SK-N-SH (cell line): ENCODE measurements around the gene CREB3L1. TPM values are rescaled to one million over a fixed set of nuclear protein-coding genes. Genes with fewer than 3 reads are reported as not detected.

Experiments
- CTCF ChIA-PET: fragments of 300-600, 350-600 bp; formaldehyde crosslinking; extraction: SDS; loops from one replicate; lab custom pipeline; 2021; lab: Yijun Ruan, JAX
- POLR2A ChIA-PET: fragments of 350-600 bp; sonication (Branson Sonifier 250); formaldehyde crosslinking; extraction: SDS; loops from one replicate; lab custom pipeline; 2020; ENCODE audit warnings: antibody characterized with exemption, inconsistent platforms; lab: Yijun Ruan, JAX
- DNase-seq: peaks from one replicate; pipeline ENCODE4 v3.0.0; 2012
- H2AFZ ChIP-seq: fragments of 200-600 bp; sonication (generic); 2 replicates; pipeline ENCODE4 v1.8.1; 2016; ENCODE audit warnings: antibody characterized with exemption, mild to moderate bottlenecking, low read depth
- H3F3A ChIP-seq: fragments of 200-600 bp; sonication (generic); replicated peaks from 2 replicates; pipeline ENCODE3; 2016; ENCODE audit warnings: antibody characterized with exemption, mild to moderate bottlenecking; ENCODE audit not compliant: insufficient read depth
- H3K27ac ChIP-seq, 2 experiments: fragments of 200-500 bp in 1 of 2; fragments of 200-600 bp in 1 of 2; sonication (Bioruptor generic) in 1 of 2; sonication (generic), shearing (Covaris generic) in 1 of 2; 2 replicates each; pipeline versions ENCODE4 v1.5.1 to v1.6.1; 2014 to 2016; ENCODE audit warnings: low read depth in 2 of 2, inconsistent platforms in 1 of 2, low read length in 1 of 2, mild to moderate bottlenecking in 1 of 2, mixed read lengths in 1 of 2
- H3K27me3 ChIP-seq: fragments of 200-600 bp; sonication (generic), shearing (Covaris generic); 2 replicates; pipeline ENCODE4 v1.6.1; 2016; ENCODE audit warnings: mixed run types; ENCODE audit not compliant: insufficient read depth
- H3K36me3 ChIP-seq, 2 experiments: fragments of 200-500 bp in 1 of 2; fragments of 200-600 bp in 1 of 2; sonication (Bioruptor generic) in 1 of 2; sonication (generic) in 1 of 2; replicated peaks in 1 of 2; 2 replicates each; pipeline versions ENCODE3 to v1.5.1; 2014 to 2016; ENCODE audit warnings: low read length in 1 of 2, mild to moderate bottlenecking in 1 of 2; ENCODE audit not compliant: insufficient read depth in 2 of 2, control insufficient read depth in 1 of 2
- H3K4me1 ChIP-seq, 2 experiments: fragments of 200-500 bp in 1 of 2; fragments of 200-600 bp in 1 of 2; sonication (Bioruptor generic) in 1 of 2; sonication (generic), shearing (Covaris generic) in 1 of 2; 2 replicates each; pipeline versions ENCODE4 v1.5.1 to v1.6.1; 2014 to 2016; ENCODE audit warnings: low read depth in 1 of 2, low read length in 1 of 2, mixed run types in 1 of 2; ENCODE audit not compliant: insufficient read depth in 2 of 2, control insufficient read depth in 1 of 2
- H3K4me2 ChIP-seq: fragments of 200-600 bp; sonication (generic), shearing (Covaris generic); 2 replicates; pipeline ENCODE4 v1.6.1; 2017; ENCODE audit warnings: mixed run types
- H3K4me3 ChIP-seq, 2 experiments: fragments of 200-500 bp in 1 of 2; fragments of 200-600 bp in 1 of 2; sonication (Bioruptor generic) in 1 of 2; sonication (generic), shearing (Covaris generic) in 1 of 2; 2 replicates each; pipeline versions ENCODE4 v1.5.1 to v1.8.1; 2014 to 2016; ENCODE audit warnings: low read depth in 2 of 2, inconsistent platforms in 1 of 2, low read length in 1 of 2, mild to moderate bottlenecking in 1 of 2, mixed read lengths in 1 of 2, moderate library complexity in 1 of 2
- H3K79me2 ChIP-seq: fragments of 200-600 bp; sonication (generic); 2 replicates; pipeline ENCODE4 v1.8.1; 2017; ENCODE audit warnings: mild to moderate bottlenecking; ENCODE audit not compliant: insufficient read depth
- H3K9ac ChIP-seq: fragments of 200-600 bp; sonication (generic); 2 replicates; pipeline ENCODE4 v1.6.1; 2017; ENCODE audit warnings: mixed run types
- H3K9me2 ChIP-seq: fragments of 200-600 bp; sonication (generic); 2 replicates; pipeline ENCODE4 v1.6.1; 2017; ENCODE audit warnings: mixed run types
- H3K9me3 ChIP-seq: fragments of 200-600 bp; sonication (generic); 2 replicates; pipeline ENCODE4 v1.6.1; 2017; ENCODE audit warnings: mixed run types, mild to moderate bottlenecking, moderate library complexity
- H4K20me1 ChIP-seq: fragments of 200-600 bp; sonication (generic); 2 replicates; pipeline ENCODE4 v1.6.1; 2017; ENCODE audit warnings: mild to moderate bottlenecking, mixed run types; ENCODE audit not compliant: insufficient read depth
- CHD2 ChIP-seq: fragments of 150-350 bp; IDR thresholded peaks from 2 replicates; pipeline ENCODE4 v1.6.1; 2018; ENCODE audit warnings: low read length; ENCODE audit not compliant: partially characterized antibody
- CTCF ChIP-seq: fragments of 200-600 bp; sonication (generic); IDR thresholded peaks from 2 replicates; pipeline ENCODE4 v1.6.1; 2017; ENCODE audit warnings: antibody characterized with exemption, mild to moderate bottlenecking, moderate library complexity
- ELF1 ChIP-seq: IDR thresholded peaks from 2 replicates; pipeline ENCODE4 v1.4.0; 2012
- EP300 ChIP-seq, 2 experiments: IDR thresholded peaks; 2 replicates each; pipeline versions ENCODE4 v1.4.0 to v1.6.1; 2012; ENCODE audit warnings: borderline replicate concordance in 1 of 2, low read depth in 1 of 2, low read length in 1 of 2
- EZH2phosphoT487 ChIP-seq: fragments of 200-600 bp; sonication (generic); IDR thresholded peaks from 2 replicates; pipeline ENCODE4 v1.6.1; 2017; ENCODE audit warnings: low read depth, mixed run types, mild to moderate bottlenecking, antibody characterized with exemption, moderate library complexity, borderline replicate concordance
- FOSL2 ChIP-seq: IDR thresholded peaks from 2 replicates; pipeline ENCODE4 v1.4.0; 2012; ENCODE audit warnings: low read depth, mild to moderate bottlenecking, moderate library complexity, borderline replicate concordance
- FOXM1 ChIP-seq: IDR thresholded peaks from 2 replicates; pipeline ENCODE4 v1.4.0; 2012; ENCODE audit warnings: low read depth, mild to moderate bottlenecking
- GABPA ChIP-seq: IDR thresholded peaks from 2 replicates; pipeline ENCODE4 v1.4.0; 2012; ENCODE audit warnings: low read depth, mild to moderate bottlenecking
- GATA2 ChIP-seq: sonication (generic); formaldehyde crosslinking; IDR thresholded peaks from 2 replicates; pipeline ENCODE4 v1.5.0; 2020; ENCODE audit warnings: mild to moderate bottlenecking, missing genetic modification reagents
- JUND ChIP-seq: IDR thresholded peaks from 2 replicates; pipeline ENCODE4 v1.4.0; 2012
- MEF2A ChIP-seq: IDR thresholded peaks from 2 replicates; pipeline ENCODE4 v1.4.0; 2012; ENCODE audit warnings: low read depth, borderline replicate concordance
- MXI1 ChIP-seq: IDR thresholded peaks from 2 replicates; pipeline ENCODE4 v1.6.1; 2012; ENCODE audit warnings: mild to moderate bottlenecking, low read depth, low read length, improper control_type of control experiment
- NFIC ChIP-seq: IDR thresholded peaks from 2 replicates; pipeline ENCODE4 v1.4.0; 2012; ENCODE audit warnings: borderline replicate concordance
- POLR2AphosphoS5 ChIP-seq: IDR thresholded peaks from 2 replicates; pipeline ENCODE4 v1.6.1; 2012; ENCODE audit warnings: low read depth, low read length
- RAD21 ChIP-seq: IDR thresholded peaks from 2 replicates; pipeline ENCODE4 v1.6.1; 2012; ENCODE audit warnings: mild to moderate bottlenecking, low read length
- RXRA ChIP-seq: IDR thresholded peaks from 2 replicates; pipeline ENCODE4 v1.4.0; 2012; ENCODE audit warnings: low read depth, mild to moderate bottlenecking, borderline replicate concordance
- SIN3A ChIP-seq: IDR thresholded peaks from 2 replicates; pipeline ENCODE4 v1.6.1; 2012; ENCODE audit warnings: low read depth, mild to moderate bottlenecking, low read length, moderate library complexity, borderline replicate concordance
- SMC3 ChIP-seq: IDR thresholded peaks from 2 replicates; pipeline ENCODE4 v1.6.1; 2012; ENCODE audit warnings: low read depth, low read length, improper control_type of control experiment
- TAF1 ChIP-seq: IDR thresholded peaks from 2 replicates; pipeline ENCODE4 v1.6.1; 2012; ENCODE audit warnings: low read depth, mild to moderate bottlenecking, low read length, moderate library complexity, borderline replicate concordance
- TEAD4 ChIP-seq: IDR thresholded peaks from 2 replicates; pipeline ENCODE4 v1.4.0; 2012; ENCODE audit warnings: mild to moderate bottlenecking, borderline replicate concordance; ENCODE audit not compliant: insufficient read depth
- WGBS: methylation state at CpG from one replicate; pipeline ENCODE4 v1.1.6; 2017; ENCODE audit warnings: low lambda C conversion rate; 5-methylcytosine and 5-hydroxymethylcytosine counted together
- polyA plus RNA-seq, 3 experiments: library from polyadenylated mRNA; depleted of rRNA; stranded (reverse); fragments of >200 nt; gene quantifications; 2 replicates each; pipeline ENCODE4 v1.2.3, GENCODE V29; 2012
- TF ChIP-seq, protein P1 (sequence below): fragments of 150-350 bp; IDR thresholded peaks from 2 replicates; pipeline ENCODE4 v1.6.1; 2016; ENCODE audit warnings: mild to moderate bottlenecking, low read depth, low read length

The CREB3L1 gene
- polyA plus RNA-seq, 1 of the 3 experiments (the other 2 are of a cell fraction): 14.0 TPM

DNA sequence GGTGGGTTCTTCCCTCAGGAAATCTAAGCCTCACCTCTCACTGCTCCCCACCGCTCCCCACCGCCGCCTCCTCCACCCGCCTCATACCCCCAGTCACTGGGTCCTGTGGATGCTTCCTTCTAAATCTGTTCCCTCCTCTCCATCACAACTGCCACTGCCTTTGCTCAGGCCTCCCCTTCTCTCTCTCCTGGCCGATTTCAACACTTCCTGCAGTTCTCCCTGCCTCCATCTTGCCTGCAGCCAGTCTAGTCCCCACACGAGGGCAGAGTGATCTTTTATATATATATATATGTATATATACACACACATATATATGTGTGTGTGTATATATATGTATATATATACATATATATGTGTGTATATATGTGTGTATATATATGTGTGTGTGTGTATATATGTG lies 27.8 kb downstream of the CREB3L1 start:
- Histone ChIP-seq H3K9me2 (no peaks in the 10 kb centered on the region), H3K27ac (no peak overlapping the region), H3F3A (peaks cover 22% of the 10 kb centered on the region), H3K27me3 (no peaks in the 10 kb centered on the region), H4K20me1 (no peaks in the 10 kb centered on the region), H3K36me3 (peaks cover 0 to 29% of the 10 kb centered on the region in 2 experiments), H3K4me2 (no peak overlapping the region), H3K9ac (no peak overlapping the region), H3K4me1 (peaks cover 0 to 2% of the 10 kb centered on the region in 2 experiments; a peak in 1 of 4 replicates), H3K79me2 (peaks cover 76% of the 10 kb centered on the region), H3K4me3 (no peak overlapping the region), H3K9me3 (no peaks in the 10 kb centered on the region), H2AFZ (no peak overlapping the region)
- WGBS: 74% methylated on average over 6 of the region's 6 CpGs
- POLR2A ChIA-PET: no interaction called here
- DNase-seq: peak; percentile 50
- TF ChIP-seq CHD2 (no peak), POLR2AphosphoS5 (no peak), TEAD4 (no peak), GATA2 (CRISPR knock-in tag) (no peak), MEF2A (no peak), SIN3A (no peak), EZH2phosphoT487 (no peak), FOSL2 (no peak), EP300 (IDR thresholded peaks at IDR 0.05; ENCODE audit: borderline replicate concordance in 1 of 2, low read depth in 1 of 2, low read length in 1 of 2) (no peak), RXRA (no peak), FOXM1 (no peak), TAF1 (no peak), RAD21 (no peak), MXI1 (no peak)
- TF ChIP-seq, protein P1, sequence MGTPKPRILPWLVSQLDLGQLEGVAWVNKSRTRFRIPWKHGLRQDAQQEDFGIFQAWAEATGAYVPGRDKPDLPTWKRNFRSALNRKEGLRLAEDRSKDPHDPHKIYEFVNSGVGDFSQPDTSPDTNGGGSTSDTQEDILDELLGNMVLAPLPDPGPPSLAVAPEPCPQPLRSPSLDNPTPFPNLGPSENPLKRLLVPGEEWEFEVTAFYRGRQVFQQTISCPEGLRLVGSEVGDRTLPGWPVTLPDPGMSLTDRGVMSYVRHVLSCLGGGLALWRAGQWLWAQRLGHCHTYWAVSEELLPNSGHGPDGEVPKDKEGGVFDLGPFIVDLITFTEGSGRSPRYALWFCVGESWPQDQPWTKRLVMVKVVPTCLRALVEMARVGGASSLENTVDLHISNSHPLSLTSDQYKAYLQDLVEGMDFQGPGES: no peak
- CTCF ChIA-PET: interaction anchor here (0.7 to 18.5 kb wide), 3 partner anchors 10 to 340 kb away, joined by 3 to 459 read pairs (median 14); no protein-coding TSS in a partner anchor

GRCh38 chr11:46306296-46306853 lies 28.9 kb downstream of the CREB3L1 start:
- Histone ChIP-seq H3K27me3 (no peaks in the 10 kb centered on the region), H2AFZ (no peak overlapping the region), H3K4me1 (peaks cover 0 to 2% of the 10 kb centered on the region in 2 experiments; a peak in 1 of 4 replicates), H3K27ac (no peak overlapping the region), H3K9ac (no peak overlapping the region), H3F3A (peaks cover 22% of the 10 kb centered on the region), H3K9me2 (no peaks in the 10 kb centered on the region), H3K4me3 (no peak overlapping the region), H3K79me2 (peaks cover 69% of the 10 kb centered on the region), H4K20me1 (no peaks in the 10 kb centered on the region), H3K36me3 (peaks cover 2 to 34% of the 10 kb centered on the region in 2 experiments), H3K4me2 (no peak overlapping the region), H3K9me3 (no peaks in the 10 kb centered on the region)
- CTCF ChIA-PET: interaction anchor here (0.7 to 18.5 kb wide), 7 partner anchors 9 to 341 kb away, joined by 3 to 459 read pairs (median 5); partner anchors contain the start of gene CREB3L1
- TF ChIP-seq TAF1 (no peak), CTCF (no peak), ELF1 (no peak), NFIC (no peak), GABPA (no peak), JUND (no peak), SMC3 (no peak), FOXM1 (no peak)
- DNase-seq: no peak
- POLR2A ChIA-PET: interaction anchor here (1.6 kb wide), 1 partner anchor 67 kb away, joined by 4 read pairs; no protein-coding TSS in a partner anchor
- 81% methylated on average over 5 of the region's 5 CpGs for WGBS
